GM04504 (cell line): Measurements from ENCODE around the gene RNPEP.
"Not testable (repeated sequence)": the region's sequence is repeated elsewhere in the genome, so short reads cannot be mapped to it uniquely, and the experiment has no call there.

Source experiments
- DNase-seq: peaks from one replicate; pipeline ENCODE4 v3.0.0-alpha.2; 2012; ENCODE audit warnings: low read depth

RNPEP gene

DNA sequence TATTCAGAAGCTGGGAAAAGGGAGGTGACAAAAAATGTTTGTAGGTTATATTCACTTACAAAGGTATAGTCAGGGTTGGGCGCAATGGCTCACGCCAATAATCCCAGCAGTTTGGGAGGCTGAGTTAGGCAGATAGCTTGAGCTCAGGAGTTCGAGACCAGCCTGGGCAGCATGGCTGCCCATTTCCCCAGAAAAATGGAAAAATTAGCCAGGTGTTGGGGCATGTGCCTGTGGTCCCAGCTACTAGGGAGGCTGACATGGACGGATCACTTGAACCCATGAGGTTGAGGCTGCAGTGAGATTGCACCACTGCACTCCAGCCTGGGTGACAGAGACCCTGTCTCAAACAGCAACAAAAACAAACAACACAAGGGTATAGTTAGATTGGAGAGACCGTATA lies 24.1 kb upstream of the RNPEP start:
- DNase-seq, result no peak

DNA sequence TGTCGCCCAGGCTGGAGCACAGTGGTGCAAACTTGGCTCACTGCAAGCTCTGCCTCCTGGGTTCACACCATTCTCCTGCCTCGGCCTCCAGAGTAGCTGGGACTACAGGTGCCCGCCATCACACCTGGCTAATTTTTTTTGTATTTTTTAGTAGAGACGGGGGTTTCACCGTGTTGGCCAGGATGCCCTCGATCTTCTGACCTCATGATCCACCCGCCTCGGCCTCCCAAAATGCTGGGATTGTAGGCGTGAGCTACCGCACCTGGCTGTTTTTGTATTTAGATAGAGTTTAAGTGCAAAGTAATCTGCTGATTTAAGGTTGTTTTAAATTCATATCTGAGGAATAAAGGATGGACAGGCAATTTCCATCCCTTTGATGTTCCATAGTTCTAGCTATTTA lies 20.1 kb upstream of the RNPEP start:
- DNase-seq, result not testable (repeated sequence)

DNA sequence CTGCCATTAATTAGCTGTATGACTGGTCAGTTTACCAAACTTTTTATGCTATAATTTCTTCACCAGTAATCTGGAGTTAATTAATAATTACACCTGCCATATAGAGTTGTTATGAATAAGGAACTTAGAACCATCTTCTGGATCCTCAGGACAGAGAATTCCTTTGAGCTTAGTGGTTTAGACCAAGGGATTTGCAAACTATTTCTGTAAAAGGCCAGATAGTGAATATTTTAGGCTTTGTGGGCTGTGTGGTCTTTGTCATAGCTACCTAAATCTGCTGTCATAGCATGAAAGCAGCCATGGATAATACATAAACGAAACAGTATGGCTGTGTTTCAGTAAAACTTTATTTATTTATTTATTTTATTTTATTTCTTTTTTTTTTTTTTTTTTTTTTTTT lies 18.2 kb upstream of the RNPEP start:
- no peak for DNase-seq

DNA sequence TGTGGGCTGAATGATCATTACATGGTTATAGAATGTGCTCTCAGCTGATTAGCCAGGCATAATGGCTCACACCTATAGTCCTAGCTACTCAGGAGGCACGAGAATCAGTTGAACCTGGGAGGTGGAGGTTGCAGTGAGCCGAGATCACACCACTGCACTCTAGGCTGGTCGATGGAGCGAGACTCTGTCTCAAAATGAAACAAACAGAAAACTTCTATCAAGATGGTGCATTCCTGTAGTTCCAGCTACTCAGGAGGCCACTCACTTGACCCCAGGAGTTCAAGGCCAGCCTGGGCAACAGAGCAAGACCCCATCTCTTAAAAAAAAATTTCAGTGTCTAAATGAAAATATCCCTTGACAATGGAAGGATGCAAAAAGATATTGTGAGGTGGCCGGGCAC lies 16.3 kb upstream of the RNPEP start:
- no peak for DNase-seq

DNA sequence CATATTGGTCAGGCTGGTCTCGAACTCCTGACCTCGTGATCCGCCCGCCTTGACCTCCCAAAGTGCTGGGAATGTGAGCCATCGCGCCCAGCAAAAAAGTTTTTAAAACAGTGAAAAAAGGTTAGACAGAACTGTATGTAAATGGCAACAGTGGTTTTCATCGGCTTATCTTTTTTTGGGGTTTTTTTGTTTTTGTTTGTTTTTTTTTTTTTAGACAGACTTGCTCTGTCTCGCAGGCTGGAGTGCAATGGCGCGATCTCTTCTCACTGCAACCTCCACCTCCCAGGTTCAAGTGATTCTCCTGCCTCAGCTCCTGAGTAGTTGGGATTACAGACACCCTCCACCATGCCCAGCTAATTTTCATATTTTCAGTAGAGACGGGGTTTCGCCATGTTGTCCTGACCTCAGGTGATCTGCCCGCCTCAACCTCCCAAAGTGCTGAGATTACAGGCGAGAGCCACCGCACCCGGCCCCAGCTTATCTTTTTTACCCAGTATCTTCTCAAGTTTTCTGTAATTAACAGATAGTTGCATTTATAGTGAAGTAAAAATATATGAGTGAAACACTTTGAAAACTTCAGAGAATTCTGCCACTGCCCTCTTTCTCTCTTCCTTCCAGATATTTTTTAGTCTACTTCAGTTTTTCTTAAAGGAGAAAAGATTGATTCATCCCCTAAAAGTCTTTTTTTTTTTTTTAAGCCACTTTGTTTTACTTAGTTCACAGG lies 14.1 kb upstream of the RNPEP start:
- DNase-seq, result no peak

DNA sequence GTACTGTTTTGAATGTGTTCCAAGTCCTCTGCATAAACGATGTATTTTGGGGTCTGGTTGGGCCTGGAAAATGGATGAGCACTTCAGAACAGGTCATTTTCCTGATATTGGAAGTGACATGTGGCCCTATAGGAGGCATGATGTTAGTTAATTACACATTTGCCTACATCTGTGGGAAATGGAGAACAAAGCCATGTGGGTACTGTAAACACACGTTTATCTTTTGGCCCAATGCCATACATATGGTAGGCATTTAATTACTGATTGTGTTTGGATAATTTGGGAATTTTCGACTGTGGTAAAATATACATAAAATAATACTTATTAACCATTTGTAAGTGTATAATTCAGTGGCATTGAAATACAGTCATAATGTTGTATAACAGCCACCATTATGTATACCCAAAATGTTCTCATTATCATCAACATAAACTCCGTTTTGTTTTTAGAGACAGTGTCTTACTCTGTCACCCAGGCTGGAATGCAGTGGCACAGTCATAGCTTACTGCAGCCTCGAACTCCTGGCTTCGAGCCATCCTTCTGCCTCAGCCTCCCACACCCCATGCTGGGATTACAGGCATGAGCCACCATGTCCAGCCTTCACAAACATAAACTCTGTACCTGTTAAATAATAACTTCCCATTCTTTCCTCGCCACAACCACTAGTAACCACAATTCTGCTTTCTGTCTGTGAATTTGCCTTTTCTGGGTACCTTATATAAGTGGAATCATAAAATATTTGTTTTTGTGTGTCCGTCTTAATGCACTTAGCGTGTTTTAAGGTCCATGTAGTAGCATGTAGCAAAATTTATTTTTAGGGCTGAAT lies 11.9 kb upstream of the RNPEP start:
- no peak for DNase-seq

DNA sequence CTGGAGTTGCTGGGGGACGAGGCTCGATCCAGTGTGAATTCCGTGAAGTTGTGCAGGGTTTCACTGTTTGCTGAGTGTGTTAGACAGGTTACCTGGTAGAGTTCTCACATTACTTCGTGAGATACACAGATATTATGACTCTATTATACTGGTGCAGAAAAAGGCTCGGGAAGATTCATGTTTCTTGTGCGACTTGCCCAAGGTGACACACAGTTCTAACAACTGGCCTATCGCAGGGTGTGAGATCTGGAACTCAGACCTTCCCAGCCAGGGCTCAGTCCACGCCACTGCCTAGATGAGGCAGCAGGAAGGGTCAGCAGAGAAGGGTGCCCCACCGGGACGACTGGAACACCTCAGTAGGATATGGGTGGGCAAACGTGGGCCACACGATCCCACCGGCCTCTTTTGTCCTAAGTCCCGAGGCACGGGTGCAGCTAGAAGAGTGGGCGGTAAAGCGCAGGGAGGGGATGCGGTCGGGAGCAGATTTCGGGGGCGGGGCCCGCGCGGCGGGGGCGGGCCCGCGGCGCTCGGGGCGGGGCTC lies 296 bp upstream of the RNPEP start:
- DNase-seq, result no peak

DNA sequence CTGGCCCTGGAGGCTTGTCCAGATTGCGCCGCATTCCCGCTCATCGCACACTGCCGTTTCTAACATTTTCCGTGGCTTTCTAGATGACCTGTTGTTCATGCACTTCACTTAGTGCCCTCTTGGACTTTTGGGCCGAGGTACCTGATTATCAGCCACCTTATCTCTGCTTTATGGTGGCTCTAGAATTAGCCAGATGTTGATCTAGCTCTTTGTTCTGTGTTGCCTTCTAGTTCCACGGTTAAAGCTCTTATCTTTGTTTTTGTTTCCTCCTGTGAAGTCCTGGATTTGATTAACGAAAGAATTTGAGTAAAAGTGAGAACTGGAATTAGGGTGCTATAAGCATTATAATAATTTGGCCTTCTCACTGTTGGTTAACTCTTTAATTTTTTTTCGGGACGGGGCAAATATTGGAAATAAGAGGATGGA lies 945 bp downstream of the RNPEP start:
- no peak for DNase-seq

DNA sequence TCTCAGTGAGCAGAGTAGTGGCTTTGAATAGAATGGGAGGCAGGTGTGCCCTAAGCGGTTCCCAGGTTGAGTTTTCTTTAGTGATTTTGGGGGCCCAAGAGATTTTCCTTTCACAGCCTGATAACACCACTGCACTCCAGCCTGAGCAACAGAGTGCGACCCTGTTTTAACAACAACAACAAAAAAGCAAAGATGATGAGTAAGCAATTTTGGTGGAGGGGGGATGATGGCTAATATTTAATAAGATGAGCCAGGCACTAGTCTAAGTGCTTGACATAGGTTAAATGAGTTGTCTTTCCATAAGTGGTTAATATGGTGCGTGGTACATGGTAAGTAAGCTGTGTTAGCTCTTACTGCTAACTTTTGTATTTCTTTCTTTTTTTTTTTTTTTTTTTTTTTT lies 2.0 kb downstream of the RNPEP start:
- no peak for DNase-seq

DNA sequence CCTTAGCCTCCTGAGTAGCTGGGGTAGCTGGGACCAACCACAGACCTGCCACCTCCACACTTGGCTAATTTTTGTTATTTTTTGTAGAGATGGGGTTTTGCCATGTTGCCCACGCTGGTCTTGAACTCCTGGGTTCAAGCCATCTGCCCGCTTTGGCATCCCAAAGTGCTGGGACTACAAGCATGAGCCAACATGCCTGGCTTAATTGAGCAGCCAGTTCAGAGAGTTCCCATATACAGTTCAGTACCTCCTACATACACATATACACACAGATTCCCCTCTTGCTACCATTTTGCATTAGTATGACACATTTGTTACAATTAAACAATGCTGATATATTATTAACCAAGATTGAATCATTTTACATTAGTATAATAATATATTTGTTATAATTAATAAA lies 2.9 kb downstream of the RNPEP start:
- no peak for DNase-seq

DNA sequence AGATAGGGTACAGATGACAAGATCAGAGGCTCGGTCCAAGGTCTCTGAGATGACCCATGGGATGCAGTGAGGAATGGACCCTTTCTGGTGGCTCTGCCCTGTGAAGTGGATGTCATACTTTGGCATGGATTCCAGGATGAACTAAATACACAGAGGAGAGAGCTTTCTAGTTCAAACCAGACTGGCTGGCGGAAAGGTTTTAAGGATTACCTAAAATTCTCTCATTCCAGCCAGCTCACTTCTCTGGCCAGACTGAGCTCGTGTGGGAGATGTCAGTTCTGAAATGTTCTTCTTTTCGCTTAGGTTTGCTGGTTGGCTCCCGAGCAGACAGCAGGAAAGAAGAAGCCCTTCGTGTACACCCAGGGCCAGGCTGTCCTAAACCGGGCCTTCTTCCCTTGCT lies 6.2 kb downstream of the RNPEP start:
- DNase-seq, result no peak

DNA sequence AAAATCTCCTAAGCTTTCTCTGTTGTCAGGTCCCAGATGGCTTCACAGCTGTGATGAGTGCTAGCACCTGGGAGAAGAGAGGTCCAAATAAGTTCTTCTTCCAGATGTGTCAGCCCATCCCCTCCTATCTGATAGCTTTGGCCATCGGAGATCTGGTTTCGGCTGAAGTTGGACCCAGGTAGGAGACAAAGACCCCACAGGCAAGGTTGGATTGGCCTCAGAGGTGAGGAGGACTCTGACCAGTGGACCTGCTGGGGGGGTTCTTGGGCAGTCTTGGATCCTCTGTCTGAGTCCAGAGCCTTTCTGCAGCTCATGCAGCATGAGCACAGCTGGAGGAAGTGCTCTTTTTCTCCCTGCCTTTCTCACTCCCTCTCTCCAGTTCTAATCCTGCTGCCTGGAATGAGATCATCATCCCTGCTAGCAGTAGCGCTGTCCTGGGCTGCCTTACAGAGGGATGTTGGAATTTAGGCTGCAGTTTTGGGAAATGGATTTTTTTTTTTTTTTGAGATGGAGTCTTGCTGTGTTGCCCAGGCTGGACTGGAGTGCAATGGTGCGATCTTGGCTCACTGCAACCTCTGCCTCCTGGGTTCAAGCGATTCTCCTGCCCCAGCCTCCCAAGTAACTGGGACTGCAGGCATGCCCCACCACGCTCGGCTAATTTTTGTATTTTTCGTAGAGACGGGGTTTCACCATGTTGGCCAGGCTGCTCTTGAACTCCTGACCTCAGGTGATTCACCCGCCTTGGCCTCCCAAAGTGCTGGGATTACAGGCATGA lies 7.1 kb downstream of the RNPEP start:
- no peak for DNase-seq

DNA sequence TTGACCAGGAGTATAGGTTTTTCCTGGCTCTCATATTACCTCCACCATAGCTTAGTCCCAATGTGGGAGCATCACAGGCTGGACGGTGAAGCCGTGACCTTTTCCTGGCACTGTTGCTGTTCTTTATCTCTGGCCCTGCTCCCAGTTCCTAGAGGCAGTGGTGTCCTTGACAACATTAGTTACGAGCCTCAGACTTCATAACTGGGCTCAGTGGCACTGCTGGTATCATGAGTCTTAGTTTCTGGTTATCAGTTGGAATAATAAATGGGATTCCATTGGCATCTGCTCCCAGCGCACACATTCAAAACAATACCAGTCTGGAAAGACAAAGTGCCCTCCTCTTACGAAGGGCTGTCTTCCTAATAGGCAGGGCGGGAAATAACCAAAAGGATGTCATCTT lies 8.0 kb downstream of the RNPEP start:
- DNase-seq, result no peak

DNA sequence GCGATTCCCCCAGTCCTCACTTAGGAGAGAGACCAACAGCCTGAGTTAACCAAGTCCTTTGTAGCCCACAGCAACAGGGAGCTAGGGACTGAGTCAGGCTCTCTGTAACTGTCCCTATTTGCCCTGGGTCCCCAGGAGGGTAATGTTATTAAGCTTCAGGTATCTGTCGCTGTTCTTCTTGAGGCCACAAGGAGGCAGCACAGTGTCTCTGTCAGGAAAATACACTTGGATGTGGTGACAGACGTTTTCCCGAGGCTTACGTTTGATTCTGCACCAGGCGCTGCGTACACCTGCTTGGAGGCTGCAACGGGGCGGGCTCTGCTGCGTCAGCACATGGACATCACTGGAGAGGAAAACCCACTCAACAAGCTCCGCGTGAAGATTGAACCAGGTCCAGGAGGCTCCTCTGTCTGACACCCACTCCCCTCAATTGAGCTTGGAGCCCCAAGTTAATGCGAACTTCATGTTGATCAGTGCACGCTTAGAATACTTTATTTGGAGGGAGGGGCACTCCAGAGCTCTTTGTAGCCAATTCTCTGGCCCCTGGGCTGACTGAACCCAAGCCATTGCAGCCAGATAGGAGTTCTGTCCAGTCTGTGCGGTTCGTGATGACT lies 17.3 kb downstream of the RNPEP start:
- DNase-seq, result no peak

DNA sequence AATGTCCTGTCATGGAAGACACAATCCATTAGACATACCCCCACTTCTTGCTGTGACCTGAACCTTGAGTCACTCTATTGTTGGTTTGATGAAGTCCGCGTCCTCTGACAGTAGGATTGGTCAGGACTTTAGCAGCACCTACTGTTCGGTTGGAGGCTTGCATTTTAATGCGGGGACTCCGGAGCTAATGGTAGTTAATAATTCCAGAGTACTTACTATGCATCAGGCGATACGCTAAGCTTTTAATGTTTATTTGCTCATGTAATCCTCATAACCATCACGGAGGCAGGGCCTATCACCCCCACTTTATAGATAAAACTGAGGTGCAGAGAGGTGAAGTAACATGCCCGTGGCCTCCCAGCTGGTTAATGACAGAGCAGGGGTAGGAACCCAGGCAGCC lies 20.1 kb downstream of the RNPEP start:
- no peak for DNase-seq

DNA sequence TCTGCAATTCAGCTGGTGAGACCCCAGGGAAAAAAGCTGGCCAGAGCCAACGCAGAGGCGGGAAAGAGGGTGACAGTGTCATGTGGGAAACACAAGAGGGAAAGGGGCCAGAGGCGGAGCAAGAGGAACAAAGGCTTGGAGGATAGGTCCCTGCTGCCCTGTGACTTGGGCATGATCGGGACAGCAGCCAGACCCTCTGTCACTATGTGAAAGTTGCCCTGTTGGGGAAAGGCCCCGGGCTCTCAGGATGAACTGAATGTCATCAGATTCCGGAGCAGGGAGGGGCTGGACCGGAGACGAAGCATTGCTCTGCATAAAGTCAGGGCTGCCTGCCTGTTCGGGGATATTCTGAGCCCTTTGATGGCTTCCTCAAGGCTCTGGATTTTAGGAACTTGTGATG lies 22.3 kb downstream of the RNPEP start:
- no peak for DNase-seq

DNA sequence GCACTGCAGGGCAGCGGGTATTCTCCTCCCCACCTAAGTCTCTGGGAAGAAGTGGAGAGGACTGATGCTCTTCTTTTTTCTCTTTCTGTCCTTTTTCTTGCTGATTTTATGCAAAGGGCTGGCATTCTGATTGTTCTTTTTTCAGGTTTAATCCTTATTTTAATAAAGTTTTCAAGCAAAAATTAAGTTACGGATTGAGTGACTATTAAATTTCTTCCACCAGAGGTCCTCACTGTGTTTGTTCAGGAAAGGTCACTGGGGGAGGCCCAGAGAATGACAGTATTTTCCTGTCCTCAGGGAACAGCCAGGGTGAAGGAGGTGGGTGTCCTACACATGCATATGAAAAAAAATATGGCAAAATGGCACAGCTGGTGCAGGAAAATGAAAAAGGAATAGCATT lies 23.5 kb downstream of the RNPEP start:
- no peak for DNase-seq

DNA sequence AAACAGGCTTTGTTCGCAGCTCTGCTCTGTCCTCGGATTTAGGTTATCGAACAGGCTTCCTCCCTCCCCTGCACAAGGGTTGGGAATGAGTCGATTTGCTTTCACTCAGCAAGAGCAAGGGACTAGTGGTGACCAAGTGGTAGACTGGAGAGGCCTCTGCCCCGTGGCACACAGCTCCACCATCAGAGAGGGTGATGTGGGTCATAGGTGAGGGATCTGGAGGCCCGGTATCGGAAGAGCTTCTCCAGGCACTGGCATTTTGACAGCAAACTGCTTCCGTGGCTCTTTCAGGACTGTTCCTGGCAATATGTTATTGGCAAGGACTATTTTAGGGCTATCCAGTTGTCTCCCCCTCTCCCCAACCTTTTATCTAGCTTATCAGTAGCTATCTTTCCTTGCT lies 24.9 kb downstream of the RNPEP start:
- DNase-seq, result no peak

DNA sequence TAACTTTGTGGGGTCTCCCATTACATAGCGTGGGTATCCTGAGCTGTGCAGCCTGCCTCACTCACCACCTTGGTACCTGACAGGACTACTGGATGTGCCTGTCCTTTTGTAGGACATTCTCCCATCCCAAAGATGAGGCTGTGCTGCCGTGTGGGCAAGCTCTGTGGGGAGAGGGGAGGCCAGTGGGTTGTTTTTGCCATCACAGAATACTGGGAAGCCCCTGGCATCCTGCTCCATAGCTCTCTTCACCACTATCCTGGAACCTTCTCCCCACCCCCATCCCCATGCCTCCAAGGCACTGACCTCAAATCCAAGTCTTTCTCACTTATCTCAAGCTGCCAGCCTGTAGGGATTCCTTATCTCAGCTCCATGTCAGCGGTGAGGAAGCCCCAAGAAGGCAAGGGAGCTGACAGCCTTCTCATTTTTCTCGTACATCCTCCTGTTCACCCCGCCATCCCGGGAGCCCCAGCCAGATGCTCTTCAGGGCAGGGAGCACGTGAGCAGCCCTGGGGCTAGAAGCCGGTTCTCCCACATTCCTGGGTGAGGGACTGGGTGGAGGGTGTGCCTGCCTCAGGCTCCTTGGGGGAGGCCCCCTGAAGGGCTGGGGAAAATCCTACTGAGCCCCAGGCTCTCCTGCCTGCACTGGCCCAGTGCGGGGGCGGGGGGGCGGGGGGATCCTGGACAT lies 25.5 kb downstream of the RNPEP start:
- no peak for DNase-seq

DNA sequence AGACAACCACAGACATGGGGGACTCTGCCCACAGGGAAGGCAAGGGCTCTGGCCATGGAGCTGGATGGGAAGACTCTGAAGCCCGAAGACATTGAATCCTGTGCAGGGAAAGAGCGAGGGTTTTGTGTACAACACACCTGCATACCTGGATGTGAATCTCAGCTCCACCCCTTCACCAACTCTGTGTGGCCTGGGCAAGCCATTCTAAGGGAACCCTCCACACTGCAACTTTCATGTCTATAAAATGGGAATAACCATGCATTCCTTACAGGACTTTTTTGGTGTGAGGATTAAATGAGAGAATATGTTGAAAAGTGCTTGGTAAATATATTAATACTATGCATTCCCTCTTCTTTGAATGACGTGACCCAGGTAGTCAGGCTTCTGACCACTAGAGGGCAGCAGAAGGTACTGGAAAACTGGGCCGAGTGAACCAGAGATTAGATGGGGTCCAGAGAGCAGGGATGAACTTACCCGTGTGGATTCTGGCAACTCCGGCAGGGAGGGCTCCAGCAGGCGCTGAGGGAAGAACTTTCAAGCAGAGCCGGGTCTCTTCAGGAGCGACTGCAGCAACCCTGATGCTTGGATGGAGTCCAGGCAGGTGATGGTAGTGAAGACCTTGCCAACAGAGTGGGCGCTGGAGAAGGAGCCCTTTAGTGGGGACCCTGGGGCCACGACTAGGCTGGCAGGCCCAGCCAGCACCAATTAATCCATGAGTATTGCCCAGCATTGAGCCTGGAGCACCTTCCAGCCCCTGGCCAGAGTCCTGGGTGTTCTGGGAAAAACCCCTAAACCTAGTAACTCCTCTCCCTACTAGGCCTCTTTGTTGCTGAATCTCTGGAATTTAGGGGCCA lies 27.1 kb downstream of the RNPEP start:
- DNase-seq, result peak; percentile 54
